Measurements from ENCODE around the gene SWT1. TPM values are rescaled to one million over a fixed set of nuclear protein-coding genes. Genes with fewer than 3 reads are reported as not detected.

SWT1 gene
- total and polyA plus RNA-seq, 9 of the 15 experiments (the other 6 are each of a cell fraction or from before 2014, with no cell fraction given) = 1.5 to 3.4 (median 2.3) TPM

GRCh38 chr1:185284533-185285276, 127.7 kb downstream of the SWT1 start (continued):
- TF ChIP-seq MYC (IDR thresholded peaks at IDR 0.05; ENCODE audit: low read depth, low read length) (0 out of 2 replicates have a peak, but pooled peaks have one; percentile 8), MYC (CRISPR knock-in tag; IDR thresholded peaks at IDR 0.05; ENCODE audit: borderline replicate concordance, low read depth) (no peak), FOXO4 (CRISPR knock-in tag; IDR thresholded peaks at IDR 0.05) (no peak), ZNF444 (CRISPR knock-in tag; IDR thresholded peaks at IDR 0.05) (no peak), TBL1XR1 (IDR thresholded peaks at IDR 0.05; ENCODE audit: low read length in 2 of 2) (peak; percentile 80 to 92; a peak in 3 of 4 replicates), ZMIZ1 (IDR thresholded peaks at IDR 0.05; ENCODE audit: low read depth in 2 of 2, low read length in 2 of 2) (peak in 1 of 2 experiments; percentile 96; a peak in 2 of 4 replicates), HMBOX1 (IDR thresholded peaks at IDR 0.05) (peak; percentile 52; the same call in 1 of the 2 replicates), BCOR (IDR thresholded peaks at IDR 0.05) (peak; percentile 81), RBM15 (IDR thresholded peaks at IDR 0.05; ENCODE audit: insufficient read depth, low read length) (no peak), ZNF766 (CRISPR knock-in tag; conservative IDR thresholded peaks at IDR 0.05) (peak; percentile 92), HMG20B (CRISPR knock-in tag; IDR thresholded peaks at IDR 0.05) (no peak), FOXP1 (CRISPR knock-in tag; IDR thresholded peaks at IDR 0.05) (peak; percentile 70; the same call in 1 of the 2 replicates), ZNF274 (IDR thresholded peaks at IDR 0.05; ENCODE audit: borderline replicate concordance, low read depth, low read length) (peak; percentile 80), HMGN3 (IDR thresholded peaks at IDR 0.05; ENCODE audit: borderline replicate concordance, extremely low read depth, insufficient read length, low read depth, low read length) (peak; percentile 61), PCBP1 (IDR thresholded peaks at IDR 0.05; ENCODE audit: low read depth, low read length, poor library complexity, severe bottlenecking) (no peak), JUNB (CRISPR knock-in tag; conservative IDR thresholded peaks at IDR 0.05) (no peak), DEAF1 (CRISPR knock-in tag; IDR thresholded peaks at IDR 0.05) (no peak), SIN3A (IDR thresholded peaks at IDR 0.05; ENCODE audit: borderline replicate concordance in 2 of 2, control insufficient read depth in 1 of 2, low read depth in 2 of 2, low read length in 2 of 2) (0 out of 4 replicates have a peak, but pooled peaks of 1 of the 2 experiments have one; percentile 13), TAL1 (IDR thresholded peaks at IDR 0.05) (peak; percentile 98), CXXC5 (CRISPR knock-in tag; IDR thresholded peaks at IDR 0.05) (peak; percentile 64; the same call in 1 of the 2 replicates)
